NT2/D1 (cell line): Measurements from ENCODE around the gene DLG2.

Experiments used
- SUZ12 ChIP-seq: IDR thresholded peaks from 2 replicates; pipeline ENCODE4 v1.6.1; 2011; ENCODE audit not compliant: insufficient read length, insufficient read depth; ENCODE audit errors: extremely low read depth
- YY1 ChIP-seq: IDR thresholded peaks from 2 replicates; pipeline ENCODE4 v1.6.1; 2011; ENCODE audit not compliant: insufficient read length, insufficient read depth
- ZNF274 ChIP-seq: IDR thresholded peaks from 2 replicates; pipeline ENCODE4 v1.6.1; 2011; ENCODE audit warnings: mild to moderate bottlenecking, low read depth, low read length

DNA sequence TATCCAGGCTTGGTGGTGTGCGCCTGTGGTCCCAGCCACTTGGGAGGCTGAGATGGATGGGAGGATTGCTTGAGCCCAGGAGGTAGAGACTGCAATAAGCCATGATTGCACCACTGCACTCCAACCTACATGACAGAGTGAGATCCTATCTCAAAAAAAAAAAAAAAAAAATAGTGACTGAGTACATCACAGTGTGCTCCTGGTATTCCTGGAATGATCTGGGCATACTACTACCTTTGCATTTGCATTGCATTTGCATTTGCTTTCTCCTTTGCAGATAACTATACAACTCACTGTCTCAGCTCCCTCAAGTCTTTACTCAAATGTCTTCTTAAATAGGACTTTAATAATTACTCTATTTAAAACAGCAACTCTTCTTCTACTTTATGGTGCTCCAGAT, 51.8 kb downstream of the DLG2 start:
- no peak for TF ChIP-seq YY1
- TF ChIP-seq ZNF274, result no peak
- TF ChIP-seq SUZ12, result no peak
